ENCODE data around the gene ZRANB2. TPM values are rescaled to one million over a fixed set of nuclear protein-coding genes. Genes with fewer than 3 reads are reported as not detected.

Gene ZRANB2
- total and polyA plus RNA-seq, 10 of the 15 experiments (the other 5 are each of a cell fraction or from before 2014, with no cell fraction given), result 68.4 to 189 (median 138) TPM

DNA sequence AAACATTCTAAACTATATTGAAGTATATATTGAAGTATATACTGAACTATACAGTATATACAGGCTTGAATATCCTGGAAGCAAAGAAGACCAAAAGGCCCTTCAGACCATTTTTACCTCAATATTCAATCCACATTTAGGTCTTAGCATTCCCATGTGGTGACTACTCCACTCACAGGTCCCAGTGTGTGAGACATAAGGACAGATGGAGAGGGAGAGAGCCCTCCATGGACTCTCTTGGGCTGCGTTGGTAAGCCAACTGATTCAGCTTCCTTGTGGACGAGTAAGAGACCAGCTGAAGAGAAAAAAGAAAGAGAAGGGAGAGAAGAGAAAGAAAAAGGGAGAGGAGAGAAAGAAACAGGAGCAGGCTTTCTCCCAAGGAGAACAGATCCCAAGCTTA is 37.3 kb upstream of the ZRANB2 start:
- CTCF ChIA-PET, result no interaction called here
- no peak for FAIRE-seq
- no peaks in the 10 kb centered on the region for H3K4me1 ChIP-seq (ENCODE audit: control insufficient read depth, insufficient read depth, low read length)
- in situ Hi-C loops (cut with MboI) (no loop called here), intact Hi-C loops (cut with micrococcal nuclease; ENCODE audit: unreplicated experiment) (no loop called here)
- H3K4me3 ChIP-seq, result no peak overlapping the region
- H3K36me3 ChIP-seq (ENCODE audit: control insufficient read depth in 2 of 2, insufficient read depth in 2 of 2, low read length in 1 of 2), result no peaks in the 10 kb centered on the region
- RAD21 ChIA-PET (ENCODE audit: unreplicated experiment), result no interaction called here
- H3K27me3 ChIP-seq (replicated peaks in 1 of 2; ENCODE audit: control insufficient read depth in 2 of 2, insufficient read depth in 2 of 2, low read length in 1 of 2), result no peaks in the 10 kb centered on the region
- no peak overlapping the region for H3K27ac ChIP-seq (ENCODE audit: control insufficient read depth, insufficient read depth)
- SMC1A ChIA-PET (ENCODE audit: uncharacterized antibody, unreplicated experiment), result no interaction called here
- H3K4me2 ChIP-seq (ENCODE audit: control insufficient read depth, insufficient read depth), result no peak overlapping the region
- no peak for TF ChIP-seq POLR2AphosphoS5 (IDR thresholded peaks at IDR 0.05; ENCODE audit: low read length)
- TF ChIP-seq FOS (IDR thresholded peaks at IDR 0.05; ENCODE audit: borderline replicate concordance, extremely low read depth, insufficient read length), result no peak
- no peak for TF ChIP-seq CHD2 (IDR thresholded peaks at IDR 0.05; ENCODE audit: borderline replicate concordance, low read depth, low read length)
- TF ChIP-seq, protein P1, sequence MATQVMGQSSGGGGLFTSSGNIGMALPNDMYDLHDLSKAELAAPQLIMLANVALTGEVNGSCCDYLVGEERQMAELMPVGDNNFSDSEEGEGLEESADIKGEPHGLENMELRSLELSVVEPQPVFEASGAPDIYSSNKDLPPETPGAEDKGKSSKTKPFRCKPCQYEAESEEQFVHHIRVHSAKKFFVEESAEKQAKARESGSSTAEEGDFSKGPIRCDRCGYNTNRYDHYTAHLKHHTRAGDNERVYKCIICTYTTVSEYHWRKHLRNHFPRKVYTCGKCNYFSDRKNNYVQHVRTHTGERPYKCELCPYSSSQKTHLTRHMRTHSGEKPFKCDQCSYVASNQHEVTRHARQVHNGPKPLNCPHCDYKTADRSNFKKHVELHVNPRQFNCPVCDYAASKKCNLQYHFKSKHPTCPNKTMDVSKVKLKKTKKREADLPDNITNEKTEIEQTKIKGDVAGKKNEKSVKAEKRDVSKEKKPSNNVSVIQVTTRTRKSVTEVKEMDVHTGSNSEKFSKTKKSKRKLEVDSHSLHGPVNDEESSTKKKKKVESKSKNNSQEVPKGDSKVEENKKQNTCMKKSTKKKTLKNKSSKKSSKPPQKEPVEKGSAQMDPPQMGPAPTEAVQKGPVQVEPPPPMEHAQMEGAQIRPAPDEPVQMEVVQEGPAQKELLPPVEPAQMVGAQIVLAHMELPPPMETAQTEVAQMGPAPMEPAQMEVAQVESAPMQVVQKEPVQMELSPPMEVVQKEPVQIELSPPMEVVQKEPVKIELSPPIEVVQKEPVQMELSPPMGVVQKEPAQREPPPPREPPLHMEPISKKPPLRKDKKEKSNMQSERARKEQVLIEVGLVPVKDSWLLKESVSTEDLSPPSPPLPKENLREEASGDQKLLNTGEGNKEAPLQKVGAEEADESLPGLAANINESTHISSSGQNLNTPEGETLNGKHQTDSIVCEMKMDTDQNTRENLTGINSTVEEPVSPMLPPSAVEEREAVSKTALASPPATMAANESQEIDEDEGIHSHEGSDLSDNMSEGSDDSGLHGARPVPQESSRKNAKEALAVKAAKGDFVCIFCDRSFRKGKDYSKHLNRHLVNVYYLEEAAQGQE (IDR thresholded peaks at IDR 0.05; ENCODE audit: low read depth, low read length), result no peak
- TF ChIP-seq BCL11A (IDR thresholded peaks at IDR 0.05; ENCODE audit: low read depth, low read length), result no peak
- no peak for TF ChIP-seq IRF4 (IDR thresholded peaks at IDR 0.05; ENCODE audit: low read depth, low read length)
- no peak for TF ChIP-seq GATAD2B (conservative IDR thresholded peaks at IDR 0.05; ENCODE audit: low read depth)
- TF ChIP-seq SPI1 (IDR thresholded peaks at IDR 0.05; ENCODE audit: borderline replicate concordance, insufficient read depth, low read depth, low read length), result no peak
- TF ChIP-seq, protein P2, sequence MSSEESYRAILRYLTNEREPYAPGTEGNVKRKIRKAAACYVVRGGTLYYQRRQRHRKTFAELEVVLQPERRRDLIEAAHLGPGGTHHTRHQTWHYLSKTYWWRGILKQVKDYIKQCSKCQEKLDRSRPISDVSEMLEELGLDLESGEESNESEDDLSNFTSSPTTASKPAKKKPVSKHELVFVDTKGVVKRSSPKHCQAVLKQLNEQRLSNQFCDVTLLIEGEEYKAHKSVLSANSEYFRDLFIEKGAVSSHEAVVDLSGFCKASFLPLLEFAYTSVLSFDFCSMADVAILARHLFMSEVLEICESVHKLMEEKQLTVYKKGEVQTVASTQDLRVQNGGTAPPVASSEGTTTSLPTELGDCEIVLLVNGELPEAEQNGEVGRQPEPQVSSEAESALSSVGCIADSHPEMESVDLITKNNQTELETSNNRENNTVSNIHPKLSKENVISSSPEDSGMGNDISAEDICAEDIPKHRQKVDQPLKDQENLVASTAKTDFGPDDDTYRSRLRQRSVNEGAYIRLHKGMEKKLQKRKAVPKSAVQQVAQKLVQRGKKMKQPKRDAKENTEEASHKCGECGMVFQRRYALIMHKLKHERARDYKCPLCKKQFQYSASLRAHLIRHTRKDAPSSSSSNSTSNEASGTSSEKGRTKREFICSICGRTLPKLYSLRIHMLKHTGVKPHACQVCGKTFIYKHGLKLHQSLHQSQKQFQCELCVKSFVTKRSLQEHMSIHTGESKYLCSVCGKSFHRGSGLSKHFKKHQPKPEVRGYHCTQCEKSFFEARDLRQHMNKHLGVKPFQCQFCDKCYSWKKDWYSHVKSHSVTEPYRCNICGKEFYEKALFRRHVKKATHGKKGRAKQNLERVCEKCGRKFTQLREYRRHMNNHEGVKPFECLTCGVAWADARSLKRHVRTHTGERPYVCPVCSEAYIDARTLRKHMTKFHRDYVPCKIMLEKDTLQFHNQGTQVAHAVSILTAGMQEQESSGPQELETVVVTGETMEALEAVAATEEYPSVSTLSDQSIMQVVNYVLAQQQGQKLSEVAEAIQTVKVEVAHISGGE (CRISPR knock-in tag; IDR thresholded peaks at IDR 0.05), result no peak
- TF ChIP-seq ZZZ3 (IDR thresholded peaks at IDR 0.05; ENCODE audit: control insufficient read depth, insufficient read length, low read depth), result no peak
- no peak for TF ChIP-seq BRCA1 (IDR thresholded peaks at IDR 0.05; ENCODE audit: low read depth, low read length)
- TF ChIP-seq NFYA (IDR thresholded peaks at IDR 0.05; ENCODE audit: borderline replicate concordance, low read depth, low read length), result no peak
- TF ChIP-seq SUPT20H (IDR thresholded peaks at IDR 0.05; ENCODE audit: borderline replicate concordance, control insufficient read depth, low read depth, low read length), result no peak
- no peak for TF ChIP-seq IKZF2 (IDR thresholded peaks at IDR 0.05)
- TF ChIP-seq NBN (IDR thresholded peaks at IDR 0.05), result no peak
- TF ChIP-seq TARDBP (IDR thresholded peaks at IDR 0.05; ENCODE audit: borderline replicate concordance), result no peak
- no peak for TF ChIP-seq NFXL1 (IDR thresholded peaks at IDR 0.05; ENCODE audit: borderline replicate concordance)
- TF ChIP-seq JUND (IDR thresholded peaks at IDR 0.05; ENCODE audit: low read depth, low read length), result no peak
- H3K79me2 ChIP-seq (ENCODE audit: control insufficient read depth, insufficient read depth, low read length), result no peaks in the 10 kb centered on the region
- H2AFZ ChIP-seq (ENCODE audit: control insufficient read depth, low read depth, low read length), result no peak overlapping the region
- DNase-seq (ENCODE audit: low read depth, low spot score), result no peak
- no peaks in the 10 kb centered on the region for H3K9me3 ChIP-seq (replicated peaks; ENCODE audit: control insufficient read depth, insufficient read depth, low read length)
- H4K20me1 ChIP-seq (ENCODE audit: control insufficient read depth, insufficient read depth), result no peaks in the 10 kb centered on the region
- BruUV-seq (replicated peaks), result no TSS peak
- no peak overlapping the region for H3K9ac ChIP-seq (ENCODE audit: control insufficient read depth, insufficient read depth, low read length)
- ATAC-seq, result no peak
- WGBS (ENCODE audit: insufficient coverage, insufficient replicate concordance, low lambda C conversion rate, missing lambda C conversion rate), result 17% methylated on average over 2 of the region's 2 CpGs
- POLR2A ChIA-PET, result no interaction called here

Measured in GM12878 (cell line).